ENCODE data around the gene ZBTB46.
A peak's percentile ranks its signal among the peaks of the same experiment; 100 is the strongest.
"Not testable (repeated sequence)": the region's sequence is repeated elsewhere in the genome, so short reads cannot be mapped to it uniquely, and the experiment has no call there.

ZBTB46 gene

DNA sequence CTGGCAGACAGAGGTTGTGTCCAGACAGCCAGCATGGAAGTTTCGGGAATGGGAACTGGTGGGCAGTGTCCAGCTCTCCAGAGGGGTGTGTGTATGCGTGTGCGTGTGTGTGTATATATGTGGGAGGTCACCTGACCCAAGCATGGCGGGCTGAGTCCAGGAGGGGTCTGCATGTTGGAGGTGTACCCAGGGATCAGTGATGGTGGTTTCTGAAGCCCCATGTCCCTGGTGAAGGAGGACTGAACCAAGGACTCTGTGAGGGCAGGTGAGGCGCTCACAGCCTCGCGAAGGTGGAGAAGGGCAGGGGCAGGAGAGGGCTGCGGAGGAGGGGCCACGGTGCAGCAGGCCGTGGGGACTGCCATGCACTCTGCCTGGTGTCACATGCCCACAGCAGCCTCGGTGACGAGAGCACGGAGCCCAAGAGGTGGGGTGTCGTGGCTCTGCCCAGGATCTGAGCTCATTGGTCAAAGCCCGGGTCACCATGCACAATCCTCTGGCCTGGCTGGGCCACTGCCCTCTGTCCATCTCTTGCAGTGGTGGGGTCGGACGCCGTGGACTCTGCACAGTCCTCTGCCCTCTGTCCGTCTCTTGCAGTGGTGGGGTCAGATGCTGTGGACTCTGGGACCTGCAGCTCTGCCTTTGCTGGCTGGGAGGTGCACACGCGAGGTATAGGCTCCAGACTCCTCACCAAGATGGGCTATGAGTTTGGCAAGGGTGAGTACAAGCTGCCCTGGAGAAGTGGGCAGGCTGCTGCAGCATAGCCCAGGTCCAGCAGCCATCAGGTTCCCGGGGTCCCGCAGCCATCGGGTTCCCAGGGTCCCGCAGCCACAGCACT, 96.7 kb downstream of the ZBTB46 start:
- DNase-seq (ENCODE audit: low read depth), result no peak

GRCh38 chr20:63733579-63734081, 97.4 kb downstream of the ZBTB46 start:
- no peak for DNase-seq (ENCODE audit: low read depth)

- no peak for DNase-seq (ENCODE audit: low read depth)
These were observed 97.9 kb downstream of the ZBTB46 start for GRCh38 chr20:63733117-63733516.

GRCh38 chr20:63732118-63733095, 98.7 kb downstream of the ZBTB46 start:
- DNase-seq (ENCODE audit: low read depth), result no peak

GRCh38 chr20:63731410-63731809, 99.7 kb downstream of the ZBTB46 start:
- DNase-seq (ENCODE audit: low read depth), result no peak

- not testable (repeated sequence) for DNase-seq (ENCODE audit: low read depth)
These were observed 100.8 kb downstream of the ZBTB46 start for GRCh38 chr20:63730189-63730733.

- DNase-seq (ENCODE audit: low read depth), result not testable (repeated sequence)
These were observed 108.0 kb downstream of the ZBTB46 start for GRCh38 chr20:63722967-63723622.

GRCh38 chr20:63718996-63719395, 112.1 kb downstream of the ZBTB46 start:
- DNase-seq (ENCODE audit: low read depth), result no peak

DNA sequence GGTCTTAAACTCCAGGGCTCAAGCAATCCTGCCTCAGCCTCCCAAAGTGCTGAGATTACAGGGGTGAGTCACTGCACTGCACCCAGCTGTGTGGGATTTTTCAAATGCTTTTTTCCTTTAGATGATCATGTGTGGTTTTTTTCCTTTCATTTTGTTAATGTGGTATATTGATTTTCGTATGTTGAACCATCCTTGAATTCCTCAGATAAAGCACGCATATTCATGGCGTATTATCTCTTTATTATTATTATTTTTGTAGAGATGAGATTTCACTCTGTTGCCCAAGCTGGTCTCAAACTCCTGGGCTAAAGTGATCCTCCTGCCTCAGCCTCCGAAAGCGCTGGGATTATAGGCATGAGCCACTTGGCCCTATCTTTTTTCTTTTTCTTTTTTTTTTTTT, 116.2 kb downstream of the ZBTB46 start:
- DNase-seq (ENCODE audit: low read depth), result no peak

DNA sequence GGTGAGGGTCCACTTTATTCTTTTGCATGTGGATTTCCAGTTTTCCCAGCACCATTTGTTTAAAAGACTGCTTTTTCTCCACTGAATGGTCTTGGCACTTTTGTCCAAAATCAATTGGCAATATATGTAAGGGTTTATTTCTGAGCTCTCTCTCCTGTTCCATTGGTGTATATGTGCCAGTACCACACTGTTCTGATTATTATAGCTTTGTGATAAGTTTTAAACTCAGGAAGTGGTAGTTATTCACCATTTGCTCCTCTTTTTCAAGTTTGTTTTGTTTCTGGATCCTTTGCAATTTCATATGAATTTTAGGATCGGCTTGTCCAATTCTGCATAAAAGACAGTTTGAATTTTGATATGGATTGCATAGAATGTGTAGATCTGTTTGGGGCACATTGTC, 118.9 kb downstream of the ZBTB46 start:
- DNase-seq (ENCODE audit: low read depth), result no peak

DNA sequence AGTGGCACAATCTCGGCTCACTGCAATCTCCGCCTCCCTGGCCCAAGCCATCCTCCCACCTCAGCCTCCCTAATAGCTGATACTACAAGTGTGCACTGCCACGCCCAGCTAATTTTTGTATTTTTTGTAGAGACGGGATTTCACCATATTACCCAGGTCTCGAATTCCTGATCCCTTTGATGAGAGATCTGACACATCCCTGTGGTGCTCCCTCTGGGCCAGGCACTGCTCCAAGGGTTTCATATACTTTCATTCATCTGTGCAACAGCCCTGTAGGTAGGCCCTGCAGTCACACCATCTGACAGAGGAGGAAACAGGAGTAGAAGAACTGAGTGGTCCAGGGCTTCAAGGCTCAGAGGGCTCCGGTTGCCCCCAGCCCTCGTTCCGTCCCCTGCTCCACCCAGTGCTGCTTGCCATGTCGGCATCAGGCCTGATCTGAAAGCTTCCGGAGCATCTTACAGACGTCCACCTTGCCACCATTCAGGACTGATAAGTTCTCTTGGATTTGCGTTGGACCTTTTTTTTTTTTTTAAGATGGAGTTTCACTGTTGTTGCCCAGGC, 119.9 kb downstream of the ZBTB46 start:
- no peak for DNase-seq (ENCODE audit: low read depth)

- no peak for DNase-seq (ENCODE audit: low read depth)
These were observed 121.9 kb downstream of the ZBTB46 start for GRCh38 chr20:63709149-63709527.

- DNase-seq (ENCODE audit: low read depth), result no peak
These were observed 122.5 kb downstream of the ZBTB46 start for GRCh38 chr20:63708301-63709148.

- DNase-seq (ENCODE audit: low read depth), result peak; percentile 85
These were observed 123.3 kb downstream of the ZBTB46 start, which contains the start of the genes ARFRP1 and ZGPAT for GRCh38 chr20:63707558-63708300. TSS of gene ARFRP1 (minus strand) at chr20:63707976. CDS start at chr20:63707091, 885 bp downstream. TSS of gene ZGPAT (plus strand) at chr20:63708039. CDS start at chr20:63708581, 542 bp downstream.

GRCh38 chr20:63706852-63707557, 124.1 kb downstream of the ZBTB46 start:
- DNase-seq (ENCODE audit: low read depth), result peak; percentile 42

GRCh38 chr20:63706027-63706695, 124.9 kb downstream of the ZBTB46 start:
- DNase-seq (ENCODE audit: low read depth), result no peak

GRCh38 chr20:63705232-63706026, 125.6 kb downstream of the ZBTB46 start:
- no peak for DNase-seq (ENCODE audit: low read depth)

DNA sequence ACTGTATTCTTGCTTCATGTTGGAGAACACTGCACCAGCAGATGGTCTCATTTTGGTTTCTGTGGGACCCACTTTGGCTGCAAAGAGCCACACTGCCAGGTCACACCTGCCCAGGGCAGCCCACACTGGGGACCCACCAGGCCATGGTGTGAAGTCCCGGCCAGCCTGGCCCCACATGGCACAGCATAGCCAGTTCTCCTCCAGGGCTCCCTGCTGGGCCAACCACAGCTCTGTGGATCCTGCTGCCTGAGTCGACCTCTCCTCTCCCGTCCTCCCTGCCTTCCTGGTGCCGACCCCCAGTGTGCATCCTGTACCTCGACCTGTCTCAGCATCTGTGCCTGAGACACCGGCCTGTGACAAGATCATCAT, 126.3 kb downstream of the ZBTB46 start:
- DNase-seq (ENCODE audit: low read depth), result no peak
